ENCODE measurements around the gene GAS7. TPM values are rescaled to one million over a fixed set of nuclear protein-coding genes. Genes with fewer than 3 reads are reported as not detected.

Gene GAS7
- total and polyA plus RNA-seq, 2 of the 13 experiments (the other 11 are each of a cell fraction or from before 2014, with no cell fraction given) = 1.0 to 5.2 TPM

DNA sequence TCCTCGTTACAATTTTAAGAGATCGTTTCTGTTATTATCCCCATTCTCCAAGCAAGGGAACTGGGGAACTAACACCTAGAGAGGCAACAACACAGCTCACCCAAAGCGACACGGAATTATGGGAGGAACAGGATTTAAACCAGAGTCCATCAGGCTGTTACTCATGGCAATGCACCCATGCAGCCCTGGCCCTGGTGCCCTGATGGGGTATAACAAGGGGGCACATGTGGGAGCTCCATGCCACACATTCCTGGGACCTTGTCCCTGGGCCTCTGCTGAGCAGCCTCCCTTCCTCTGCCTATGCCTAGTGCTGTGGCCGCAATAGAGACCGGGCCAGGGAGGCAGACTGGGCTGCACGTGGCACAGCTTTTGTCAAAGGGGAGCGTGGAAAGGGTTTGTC, 280.1 kb downstream of the GAS7 start:
- Histone ChIP-seq H3K36me3 (replicated peaks in 1 of 2; ENCODE audit: control insufficient read depth in 1 of 2, insufficient read depth in 2 of 2, low read length in 2 of 2) (no peaks in the 10 kb centered on the region), H3K9ac (ENCODE audit: insufficient read depth, low read depth, low read length) (no peak overlapping the region), H3K4me1 (ENCODE audit: insufficient read depth, low read length) (no peaks in the 10 kb centered on the region), H3K9me3 (ENCODE audit: low read length) (no peaks in the 10 kb centered on the region), H3K4me2 (ENCODE audit: low read depth, low read length) (no peak overlapping the region), H2AFZ (ENCODE audit: low read length) (no peak overlapping the region), H3K27ac (ENCODE audit: extremely low read length, insufficient read depth, low read length) (no peak overlapping the region), H3K79me2 (ENCODE audit: insufficient read depth, low read length) (no peaks in the 10 kb centered on the region), H3K4me3 (replicated peaks in 1 of 3; ENCODE audit: insufficient read depth in 1 of 3, low read depth in 2 of 3, low read length in 3 of 3) (no peak overlapping the region), H3K27me3 (ENCODE audit: control insufficient read depth in 1 of 2, insufficient read depth in 2 of 2, low read length in 2 of 2) (peaks cover 3 to 23% of the 10 kb centered on the region in 2 experiments; a peak in 3 of 5 replicates), H4K20me1 (ENCODE audit: insufficient read depth, low read length) (no peaks in the 10 kb centered on the region)
- POLR2A ChIA-PET = no interaction called here
- ATAC-seq (no peak), DNase-seq (ENCODE audit: low spot score) (no peak), FAIRE-seq (no peak)
- CTCF ChIA-PET (ENCODE audit: low intra/inter-chr PET ratio, low total read pairs) = no interaction called here
- no peak for TF ChIP-seq TAF1 (CRISPR knock-in tag; IDR thresholded peaks at IDR 0.05)
- TF ChIP-seq, protein P1, sequence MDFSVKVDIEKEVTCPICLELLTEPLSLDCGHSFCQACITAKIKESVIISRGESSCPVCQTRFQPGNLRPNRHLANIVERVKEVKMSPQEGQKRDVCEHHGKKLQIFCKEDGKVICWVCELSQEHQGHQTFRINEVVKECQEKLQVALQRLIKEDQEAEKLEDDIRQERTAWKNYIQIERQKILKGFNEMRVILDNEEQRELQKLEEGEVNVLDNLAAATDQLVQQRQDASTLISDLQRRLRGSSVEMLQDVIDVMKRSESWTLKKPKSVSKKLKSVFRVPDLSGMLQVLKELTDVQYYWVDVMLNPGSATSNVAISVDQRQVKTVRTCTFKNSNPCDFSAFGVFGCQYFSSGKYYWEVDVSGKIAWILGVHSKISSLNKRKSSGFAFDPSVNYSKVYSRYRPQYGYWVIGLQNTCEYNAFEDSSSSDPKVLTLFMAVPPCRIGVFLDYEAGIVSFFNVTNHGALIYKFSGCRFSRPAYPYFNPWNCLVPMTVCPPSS (IDR thresholded peaks at IDR 0.05) = no peak
- TF ChIP-seq ZNF549 (CRISPR knock-in tag; IDR thresholded peaks at IDR 0.05) = no peak
- TF ChIP-seq JUND (CRISPR knock-in tag; IDR thresholded peaks at IDR 0.05) = no peak
- no peak for TF ChIP-seq ZNF558 (CRISPR knock-in tag; IDR thresholded peaks at IDR 0.05; ENCODE audit: borderline replicate concordance)
- TF ChIP-seq FOXC1 (CRISPR knock-in tag; IDR thresholded peaks at IDR 0.05; ENCODE audit: borderline replicate concordance) = no peak
- no peak for TF ChIP-seq SIX1 (CRISPR knock-in tag; IDR thresholded peaks at IDR 0.05; ENCODE audit: borderline replicate concordance)
- TF ChIP-seq ZNF75D (CRISPR knock-in tag; IDR thresholded peaks at IDR 0.05; ENCODE audit: borderline replicate concordance) = no peak
- TF ChIP-seq, protein P2, sequence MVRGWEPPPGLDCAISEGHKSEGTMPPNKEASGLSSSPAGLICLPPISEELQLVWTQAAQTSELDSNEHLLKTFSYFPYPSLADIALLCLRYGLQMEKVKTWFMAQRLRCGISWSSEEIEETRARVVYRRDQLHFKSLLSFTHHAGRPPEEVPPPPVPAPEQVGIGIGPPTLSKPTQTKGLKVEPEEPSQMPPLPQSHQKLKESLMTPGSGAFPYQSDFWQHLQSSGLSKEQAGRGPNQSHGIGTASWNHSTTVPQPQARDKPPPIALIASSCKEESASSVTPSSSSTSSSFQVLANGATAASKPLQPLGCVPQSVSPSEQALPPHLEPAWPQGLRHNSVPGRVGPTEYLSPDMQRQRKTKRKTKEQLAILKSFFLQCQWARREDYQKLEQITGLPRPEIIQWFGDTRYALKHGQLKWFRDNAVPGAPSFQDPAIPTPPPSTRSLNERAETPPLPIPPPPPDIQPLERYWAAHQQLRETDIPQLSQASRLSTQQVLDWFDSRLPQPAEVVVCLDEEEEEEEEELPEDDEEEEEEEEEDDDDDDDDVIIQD (CRISPR knock-in tag; IDR thresholded peaks at IDR 0.05; ENCODE audit: low read depth) = no peak
- TF ChIP-seq, protein P3, sequence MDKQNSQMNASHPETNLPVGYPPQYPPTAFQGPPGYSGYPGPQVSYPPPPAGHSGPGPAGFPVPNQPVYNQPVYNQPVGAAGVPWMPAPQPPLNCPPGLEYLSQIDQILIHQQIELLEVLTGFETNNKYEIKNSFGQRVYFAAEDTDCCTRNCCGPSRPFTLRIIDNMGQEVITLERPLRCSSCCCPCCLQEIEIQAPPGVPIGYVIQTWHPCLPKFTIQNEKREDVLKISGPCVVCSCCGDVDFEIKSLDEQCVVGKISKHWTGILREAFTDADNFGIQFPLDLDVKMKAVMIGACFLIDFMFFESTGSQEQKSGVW (CRISPR knock-in tag; IDR thresholded peaks at IDR 0.05; ENCODE audit: borderline replicate concordance) = no peak
- no peak for TF ChIP-seq ZNF562 (CRISPR knock-in tag; IDR thresholded peaks at IDR 0.05; ENCODE audit: borderline replicate concordance)
- TF ChIP-seq CEBPB (IDR thresholded peaks at IDR 0.05; ENCODE audit: borderline replicate concordance, low read depth, low read length) = no peak
- TF ChIP-seq, protein P4, sequence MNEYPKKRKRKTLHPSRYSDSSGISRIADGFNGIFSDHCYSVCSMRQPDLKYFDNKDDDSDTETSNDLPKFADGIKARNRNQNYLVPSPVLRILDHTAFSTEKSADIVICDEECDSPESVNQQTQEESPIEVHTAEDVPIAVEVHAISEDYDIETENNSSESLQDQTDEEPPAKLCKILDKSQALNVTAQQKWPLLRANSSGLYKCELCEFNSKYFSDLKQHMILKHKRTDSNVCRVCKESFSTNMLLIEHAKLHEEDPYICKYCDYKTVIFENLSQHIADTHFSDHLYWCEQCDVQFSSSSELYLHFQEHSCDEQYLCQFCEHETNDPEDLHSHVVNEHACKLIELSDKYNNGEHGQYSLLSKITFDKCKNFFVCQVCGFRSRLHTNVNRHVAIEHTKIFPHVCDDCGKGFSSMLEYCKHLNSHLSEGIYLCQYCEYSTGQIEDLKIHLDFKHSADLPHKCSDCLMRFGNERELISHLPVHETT (CRISPR knock-in tag; conservative IDR thresholded peaks at IDR 0.05) = no peak
- TF ChIP-seq, protein P5, sequence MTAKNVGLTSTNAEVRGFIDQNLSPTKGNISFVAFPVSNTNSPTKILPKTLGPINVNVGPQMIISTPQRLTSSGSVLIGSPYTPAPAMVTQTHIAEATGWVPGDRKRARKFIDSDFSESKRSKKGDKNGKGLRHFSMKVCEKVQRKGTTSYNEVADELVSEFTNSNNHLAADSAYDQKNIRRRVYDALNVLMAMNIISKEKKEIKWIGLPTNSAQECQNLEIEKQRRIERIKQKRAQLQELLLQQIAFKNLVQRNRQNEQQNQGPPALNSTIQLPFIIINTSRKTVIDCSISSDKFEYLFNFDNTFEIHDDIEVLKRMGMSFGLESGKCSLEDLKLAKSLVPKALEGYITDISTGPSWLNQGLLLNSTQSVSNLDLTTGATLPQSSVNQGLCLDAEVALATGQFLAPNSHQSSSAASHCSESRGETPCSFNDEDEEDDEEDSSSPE (CRISPR knock-in tag; IDR thresholded peaks at IDR 0.05) = no peak
- TF ChIP-seq CREB1 (IDR thresholded peaks at IDR 0.05) = no peak
- TF ChIP-seq CREB1 (CRISPR knock-in tag; IDR thresholded peaks at IDR 0.05) = no peak
- no peak for TF ChIP-seq HNRNPK (IDR thresholded peaks at IDR 0.05; ENCODE audit: low read depth, low read length, poor library complexity, severe bottlenecking)
- no peak for TF ChIP-seq SNRNP70 (IDR thresholded peaks at IDR 0.05; ENCODE audit: low read depth, low read length)
- no peak for TF ChIP-seq ZNF12 (CRISPR knock-in tag; IDR thresholded peaks at IDR 0.05)
- TF ChIP-seq RARA (CRISPR knock-in tag; IDR thresholded peaks at IDR 0.05) = no peak
- no peak for TF ChIP-seq ZNF792 (CRISPR knock-in tag; IDR thresholded peaks at IDR 0.05)
- BruUV-seq (replicated peaks) = no TSS peak
- 54% methylated on average over 7 of the region's 8 CpGs for WGBS (ENCODE audit: low lambda C conversion rate)
- intact Hi-C loops (cut with micrococcal nuclease; ENCODE audit: unreplicated experiment) = no loop called here
- in situ Hi-C loops (cut with HindIII; ENCODE audit: extremely low pct_ligation_motif_present, low pct_unique_long_range_greater_than_20kb) = no loop called here
